ENCODE data around the gene BMP8B.
A peak's percentile ranks its signal among the peaks of the same experiment; 100 is the strongest.
"Not testable (repeated sequence)": the region's sequence is repeated elsewhere in the genome, so short reads cannot be mapped to it uniquely, and the experiment has no call there.

Gene BMP8B, protein sequence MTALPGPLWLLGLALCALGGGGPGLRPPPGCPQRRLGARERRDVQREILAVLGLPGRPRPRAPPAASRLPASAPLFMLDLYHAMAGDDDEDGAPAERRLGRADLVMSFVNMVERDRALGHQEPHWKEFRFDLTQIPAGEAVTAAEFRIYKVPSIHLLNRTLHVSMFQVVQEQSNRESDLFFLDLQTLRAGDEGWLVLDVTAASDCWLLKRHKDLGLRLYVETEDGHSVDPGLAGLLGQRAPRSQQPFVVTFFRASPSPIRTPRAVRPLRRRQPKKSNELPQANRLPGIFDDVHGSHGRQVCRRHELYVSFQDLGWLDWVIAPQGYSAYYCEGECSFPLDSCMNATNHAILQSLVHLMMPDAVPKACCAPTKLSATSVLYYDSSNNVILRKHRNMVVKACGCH

DNA sequence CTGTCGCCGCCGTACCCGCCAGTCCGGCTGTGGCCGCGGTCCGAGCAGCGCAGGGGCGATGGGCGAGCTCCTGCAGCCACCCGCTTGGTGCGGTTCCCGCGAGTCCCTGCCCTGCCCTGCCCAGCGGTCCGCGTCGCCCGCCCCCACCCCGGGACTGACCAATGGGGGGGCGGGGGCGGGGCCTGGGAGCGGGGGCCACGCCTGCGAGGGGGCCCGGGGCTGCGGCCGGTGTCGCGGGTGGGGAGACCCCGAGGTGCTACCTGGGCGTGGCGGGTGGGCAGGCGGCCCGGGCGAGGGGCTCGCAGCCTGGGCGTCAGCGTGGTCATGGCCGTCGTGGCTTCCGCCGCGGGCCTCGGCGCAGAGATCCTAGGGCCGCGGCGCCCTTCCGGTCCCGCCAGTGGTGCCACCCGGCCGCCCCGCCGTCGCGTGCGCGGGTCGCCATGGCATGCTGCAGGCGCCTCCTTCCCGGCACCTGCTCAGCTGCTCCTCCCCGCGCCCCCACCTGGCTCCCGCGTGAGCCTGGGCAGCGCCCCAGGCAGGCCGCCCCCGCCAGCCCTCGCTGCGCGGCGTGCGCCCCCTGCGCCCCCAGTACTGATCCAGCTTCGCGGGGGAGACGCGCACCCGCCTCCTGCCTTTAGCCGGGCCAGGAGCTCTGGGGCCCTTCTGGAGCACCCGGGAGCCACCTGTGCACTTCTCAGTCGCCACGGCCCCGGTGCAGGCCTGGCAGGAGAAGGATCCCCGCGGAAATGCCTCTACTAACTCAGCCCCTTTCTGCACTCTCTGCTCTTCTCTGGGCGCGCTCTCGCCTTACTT is at the start of gene BMP8B:
BMP8B (minus strand) TSS at position 108 of the 813 bp plus-strand sequence. CDS start 380 bp downstream, outside the sequence.
- DNase-seq (ENCODE audit: low read depth): peak; percentile 21

DNA sequence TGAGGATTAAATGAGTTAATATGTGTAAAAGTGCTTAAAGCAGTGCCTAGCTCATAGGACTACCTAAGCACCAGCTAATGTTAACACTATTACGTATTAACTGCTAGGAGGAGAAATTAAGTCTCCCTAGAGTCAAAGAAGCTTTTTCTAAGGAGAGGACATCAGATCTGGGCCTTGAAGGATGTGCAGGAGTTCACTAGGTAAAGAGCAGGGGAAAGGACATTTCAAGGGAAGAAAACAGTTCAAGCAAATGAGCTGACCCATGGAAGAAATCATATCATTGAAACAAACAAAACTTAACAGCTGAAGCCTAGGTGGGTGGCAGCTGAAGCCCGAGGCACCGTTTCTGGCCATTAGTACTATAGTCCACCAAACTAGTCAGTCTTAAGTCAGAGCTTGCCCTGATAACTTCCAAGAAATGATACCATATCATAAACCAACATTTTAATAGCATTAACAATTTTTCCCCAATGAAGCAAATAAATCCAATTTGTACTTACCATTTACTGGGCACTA is 48.0 kb upstream of the BMP8B start:
- DNase-seq (ENCODE audit: low read depth): no peak

DNA sequence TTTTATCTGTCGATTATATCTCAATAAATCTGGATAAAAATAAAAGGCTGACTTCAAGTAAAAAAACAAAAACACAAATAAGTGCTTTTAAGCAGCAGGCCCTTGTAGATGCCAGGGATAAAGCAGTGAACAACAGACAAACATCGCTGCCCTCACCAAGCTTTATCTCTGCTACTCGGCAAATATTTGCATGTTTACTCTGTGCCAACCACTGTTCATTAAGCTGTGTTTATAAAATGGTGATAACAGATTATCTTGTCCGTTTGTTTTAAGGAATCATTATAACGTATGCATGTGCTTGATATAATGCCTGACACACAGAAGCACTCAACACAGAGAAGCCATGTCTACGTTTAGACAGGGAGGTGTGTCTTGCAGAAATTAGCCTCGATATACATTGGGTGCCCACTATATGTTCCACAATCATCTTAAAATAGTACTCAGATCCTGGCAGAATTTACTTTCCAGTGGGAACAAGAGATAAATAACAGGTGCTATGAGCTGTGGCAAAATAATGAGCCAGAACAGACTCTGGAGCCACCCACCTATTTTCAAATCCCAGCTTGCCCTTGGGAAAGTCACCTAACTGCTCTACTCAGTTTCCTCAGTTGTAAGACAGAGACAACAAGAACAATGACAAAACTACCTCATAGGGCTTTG is 47.4 kb upstream of the BMP8B start:
- no peak for DNase-seq (ENCODE audit: low read depth)

DNA sequence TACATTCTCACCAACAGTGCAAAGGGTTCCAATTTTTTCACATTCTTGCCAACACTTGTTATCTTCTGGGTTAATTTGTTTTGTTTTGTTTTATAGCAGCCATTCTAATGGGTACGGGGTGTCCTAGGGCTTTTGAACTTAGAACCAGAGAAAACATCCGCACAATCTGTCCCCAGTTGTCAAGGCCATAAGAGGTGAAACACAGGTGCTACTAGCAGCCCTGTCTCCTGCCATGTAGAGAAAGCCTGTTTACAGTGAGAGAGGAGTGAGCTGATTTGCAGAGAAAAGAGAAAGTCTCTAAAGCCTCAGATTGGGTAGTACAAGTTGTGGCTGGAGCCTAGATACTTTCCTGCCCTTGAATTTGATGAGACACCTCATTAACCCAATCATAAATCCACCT is 46.4 kb upstream of the BMP8B start:
- DNase-seq (ENCODE audit: low read depth): no peak

DNA sequence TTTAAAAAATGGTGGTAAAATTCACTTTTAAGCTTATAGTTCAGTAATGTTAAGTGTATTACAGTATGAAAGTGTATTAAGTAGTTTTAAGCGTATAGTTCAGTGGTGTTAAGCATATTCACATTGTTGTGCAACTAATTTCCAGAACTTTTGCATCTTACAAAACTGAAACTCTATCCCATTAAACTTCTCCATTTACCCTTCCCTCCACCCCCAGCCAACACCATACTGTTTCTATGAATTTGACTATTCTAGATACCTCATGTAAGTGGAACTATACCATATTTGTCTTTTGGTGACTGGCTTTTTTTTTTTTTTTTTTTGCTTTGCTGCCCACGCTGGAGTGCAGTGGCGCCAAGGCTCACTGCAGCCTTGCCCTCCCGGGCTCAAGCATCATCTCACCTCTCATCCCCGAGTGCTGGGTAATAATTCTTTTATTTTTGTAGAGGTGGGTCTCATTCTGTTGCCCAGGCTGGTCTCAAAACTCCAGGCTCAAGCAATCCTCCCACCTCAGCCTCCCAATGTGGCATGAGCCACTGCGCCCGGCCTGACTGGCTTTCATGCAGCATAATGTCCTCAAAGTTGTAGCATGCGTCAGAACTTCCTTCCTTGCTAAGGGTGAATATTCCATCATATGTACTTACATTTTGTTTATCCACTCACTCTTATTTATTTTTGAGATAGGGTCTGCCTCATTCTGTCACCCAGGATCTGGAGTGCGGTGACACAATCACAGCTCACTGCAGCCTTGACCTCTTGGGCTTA is 45.1 kb upstream of the BMP8B start:
- DNase-seq (ENCODE audit: low read depth): no peak

DNA sequence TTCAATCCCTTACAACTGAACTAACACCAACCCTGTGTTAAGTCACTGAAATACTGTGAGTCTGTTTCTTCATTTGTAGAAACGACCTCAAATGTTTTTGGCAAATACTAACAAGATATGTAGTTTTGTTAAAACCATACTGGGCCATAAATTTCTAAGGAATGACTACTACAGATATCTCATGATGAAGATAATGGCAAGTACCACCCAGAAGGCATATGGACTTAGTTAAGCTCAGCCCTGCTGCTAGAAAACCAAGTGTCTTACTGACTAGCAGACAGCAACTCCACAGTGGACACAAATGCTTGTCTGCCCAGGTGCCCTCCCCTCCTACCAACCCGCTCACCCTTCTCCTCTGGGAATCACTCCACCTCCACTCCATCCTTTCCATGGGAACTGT is 44.5 kb upstream of the BMP8B start:
- DNase-seq (ENCODE audit: low read depth): no peak

DNA sequence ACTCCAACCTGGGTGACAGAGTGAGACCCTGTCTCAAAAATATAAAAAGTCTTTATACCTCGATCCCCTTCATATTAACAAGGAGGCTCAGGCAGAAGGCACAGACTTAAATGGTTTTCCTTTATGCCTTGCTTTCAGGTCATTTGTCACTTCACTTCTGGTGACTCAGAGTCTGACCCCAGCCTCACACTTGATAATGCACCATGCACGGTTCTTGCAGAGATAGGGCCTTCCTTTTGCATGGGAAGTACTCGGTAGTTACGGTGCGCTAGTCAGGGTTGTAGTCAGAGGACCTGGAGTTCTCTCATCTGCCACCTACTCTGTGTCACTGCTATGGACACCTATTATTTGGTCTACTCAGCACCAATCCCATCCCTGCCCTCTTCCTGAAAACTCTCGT is 43.6 kb upstream of the BMP8B start:
- DNase-seq (ENCODE audit: low read depth): no peak

DNA sequence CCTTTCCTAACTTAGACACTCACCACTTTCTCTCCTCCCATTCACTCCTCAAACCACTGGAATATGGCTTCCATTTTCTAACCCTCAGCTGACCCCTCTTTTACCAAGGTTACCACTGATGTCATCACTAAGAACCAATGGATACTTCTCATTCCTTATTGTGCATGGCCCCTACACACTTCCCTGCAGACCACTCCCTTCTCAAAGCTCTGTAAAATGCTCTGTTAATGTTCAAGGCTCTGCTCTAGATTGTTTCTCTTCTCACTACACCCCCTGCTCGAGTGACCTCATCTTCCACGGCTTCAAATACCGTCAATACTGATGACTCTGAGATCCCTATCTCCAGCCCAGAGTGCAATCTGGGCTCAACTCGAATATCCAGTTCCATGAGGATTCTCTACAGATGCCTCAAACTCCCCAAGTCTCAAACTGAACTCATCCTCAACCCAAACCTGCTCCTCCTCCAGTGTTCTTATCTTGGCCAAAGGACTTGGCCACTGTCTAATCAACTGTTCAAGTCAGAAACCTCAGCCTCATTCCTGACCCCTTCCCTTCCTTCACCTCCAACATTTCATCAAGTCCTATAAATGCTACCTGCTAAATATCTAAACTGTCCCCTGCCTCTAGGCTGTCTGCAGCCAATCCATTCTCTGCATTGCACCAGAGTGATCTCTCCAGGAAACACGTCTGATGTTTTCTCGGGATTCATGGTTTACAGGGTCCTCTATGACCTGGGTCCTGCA is 41.3 kb upstream of the BMP8B start:
- no peak for DNase-seq (ENCODE audit: low read depth)

DNA sequence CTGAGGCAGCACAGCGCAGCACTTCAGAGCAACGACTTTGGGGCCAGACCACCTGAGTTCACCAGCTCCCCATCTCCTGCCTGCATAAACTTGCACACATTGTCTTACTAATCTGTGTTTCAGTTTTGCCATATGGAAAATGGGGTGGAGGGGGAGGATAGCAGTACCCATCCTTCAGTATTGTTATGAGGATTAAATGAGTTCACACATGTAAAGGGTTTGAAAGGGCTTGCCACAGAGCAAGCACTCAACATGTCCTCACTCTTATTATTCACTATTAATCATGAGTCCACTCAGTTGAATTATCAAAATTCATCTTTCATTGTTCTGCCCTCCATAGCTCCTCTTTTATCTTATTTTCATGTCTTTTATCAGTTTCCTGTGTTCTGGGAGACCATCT is 40.1 kb upstream of the BMP8B start:
- no peak for DNase-seq (ENCODE audit: low read depth)

DNA sequence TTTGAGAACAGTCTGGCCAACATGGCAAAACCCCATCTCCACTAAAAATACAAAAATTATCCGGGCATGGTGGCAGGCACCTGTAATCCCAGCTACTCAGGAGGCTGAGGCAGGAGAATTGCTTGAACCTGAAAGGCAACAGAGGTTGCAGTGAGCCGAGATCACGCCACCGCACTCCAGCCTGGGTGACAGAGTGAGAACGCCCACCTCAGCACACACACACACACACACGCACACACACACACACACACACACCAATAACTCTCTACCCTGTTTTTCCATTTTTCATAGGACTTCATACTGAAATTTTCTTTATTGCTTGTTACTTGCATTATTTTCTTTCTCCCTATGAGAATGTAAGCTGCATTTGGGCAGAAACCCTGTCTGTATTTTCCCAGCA is 39.6 kb upstream of the BMP8B start:
- not testable (repeated sequence) for DNase-seq (ENCODE audit: low read depth)

DNA sequence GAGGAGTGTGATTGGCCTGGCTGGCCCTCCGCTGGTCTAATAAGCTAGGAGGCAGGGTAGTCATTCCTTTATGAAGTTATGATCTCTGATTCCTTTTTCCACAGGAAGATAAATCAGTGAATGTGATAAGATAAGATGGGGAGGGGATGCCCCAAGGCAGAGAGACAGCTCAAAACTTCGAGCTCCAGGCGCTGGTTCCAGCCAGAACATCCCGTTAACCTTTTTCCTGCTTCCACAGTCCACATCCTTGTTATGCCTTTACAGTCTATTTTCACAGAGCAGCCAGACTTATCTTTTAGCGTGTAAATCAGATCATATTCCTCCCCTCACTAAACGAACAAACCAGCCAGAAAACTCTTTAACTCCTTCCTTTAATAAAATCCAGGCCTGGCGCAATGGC is 38.5 kb upstream of the BMP8B start:
- no peak for DNase-seq (ENCODE audit: low read depth)

DNA sequence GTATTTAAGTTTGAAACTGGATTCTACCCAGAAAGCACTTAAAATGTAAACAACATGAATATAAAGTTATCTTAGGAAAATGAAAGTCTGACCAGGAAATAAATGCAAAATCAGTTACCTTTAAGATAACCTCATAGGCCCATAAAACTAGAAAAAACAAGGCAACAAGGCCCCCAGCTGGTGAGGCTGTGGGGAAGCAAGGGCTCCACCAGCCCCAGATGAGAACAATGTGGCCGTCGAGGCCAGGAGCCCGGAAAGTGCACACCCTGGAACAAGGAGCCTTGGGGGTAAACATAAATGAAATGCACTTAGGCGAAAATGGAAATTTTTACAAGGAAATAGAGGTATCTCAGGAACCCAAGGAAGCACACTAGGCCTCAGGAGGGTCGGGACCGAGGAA is 37.9 kb upstream of the BMP8B start:
- no peak for DNase-seq (ENCODE audit: low read depth)

DNA sequence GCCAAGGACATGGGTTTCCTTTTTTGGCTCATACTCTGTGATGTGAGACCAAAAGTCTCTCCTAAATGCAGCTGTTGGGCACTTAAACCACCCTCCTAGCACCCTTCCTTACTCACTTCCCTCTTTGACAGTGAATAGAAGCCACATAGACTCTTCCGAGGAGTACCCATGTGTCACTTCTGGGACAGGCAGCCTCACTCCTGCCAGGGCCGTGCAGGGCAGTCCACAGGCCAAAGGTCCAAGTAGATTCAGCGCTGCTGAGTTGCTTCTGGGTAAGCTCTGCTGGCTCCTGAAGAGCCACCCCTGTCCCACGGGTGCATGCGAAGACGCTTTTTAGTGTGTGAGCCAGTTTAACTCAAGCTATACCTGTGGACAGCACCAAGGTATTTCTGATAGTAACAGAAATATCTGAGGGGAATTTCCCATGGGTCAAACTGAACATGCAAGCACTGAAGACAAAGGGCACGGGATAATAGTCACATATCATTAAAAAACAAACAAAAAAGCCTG is 36.8 kb upstream of the BMP8B start:
- no peak for DNase-seq (ENCODE audit: low read depth)

DNA sequence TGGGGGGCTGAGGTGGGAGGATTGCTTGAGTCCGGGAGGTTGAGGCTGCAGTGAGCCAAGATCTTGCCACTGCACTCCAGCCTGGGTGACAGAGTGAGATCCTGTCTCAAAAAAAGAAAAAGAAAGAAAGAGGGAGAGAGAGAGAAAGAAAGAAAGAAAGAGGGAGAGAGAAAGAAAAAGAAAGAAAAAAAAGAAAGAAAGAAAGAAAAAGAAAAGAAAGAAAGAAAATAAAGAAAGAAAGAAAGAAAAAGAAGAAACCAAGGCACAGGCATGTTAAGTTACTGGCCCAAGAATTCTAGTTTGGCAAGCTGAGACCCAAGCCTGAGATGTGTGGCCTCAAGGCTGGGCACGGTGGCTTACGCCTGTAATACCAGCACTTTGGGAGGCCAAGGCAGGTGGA is 34.8 kb upstream of the BMP8B start:
- DNase-seq (ENCODE audit: low read depth): not testable (repeated sequence)

DNA sequence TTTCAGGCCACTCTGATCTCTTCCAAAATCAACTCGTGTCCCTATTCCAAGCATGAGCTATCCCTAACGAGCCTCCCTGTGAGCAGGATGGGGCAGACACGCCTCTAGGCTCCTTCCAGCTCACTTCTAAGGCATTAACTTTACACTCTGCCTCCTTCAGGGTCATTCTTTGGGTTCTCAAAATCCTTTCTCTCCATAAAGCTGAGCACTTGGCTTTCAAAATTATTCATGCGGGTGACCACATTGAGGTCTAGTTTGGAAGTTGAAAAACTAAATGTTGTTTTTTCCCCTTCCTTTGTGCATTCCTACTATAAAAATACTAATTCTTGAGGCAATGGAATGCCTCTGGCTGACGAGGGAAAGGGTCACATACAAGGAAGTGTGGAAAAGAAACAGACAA is 33.5 kb upstream of the BMP8B start:
- no peak for DNase-seq (ENCODE audit: low read depth)

DNA sequence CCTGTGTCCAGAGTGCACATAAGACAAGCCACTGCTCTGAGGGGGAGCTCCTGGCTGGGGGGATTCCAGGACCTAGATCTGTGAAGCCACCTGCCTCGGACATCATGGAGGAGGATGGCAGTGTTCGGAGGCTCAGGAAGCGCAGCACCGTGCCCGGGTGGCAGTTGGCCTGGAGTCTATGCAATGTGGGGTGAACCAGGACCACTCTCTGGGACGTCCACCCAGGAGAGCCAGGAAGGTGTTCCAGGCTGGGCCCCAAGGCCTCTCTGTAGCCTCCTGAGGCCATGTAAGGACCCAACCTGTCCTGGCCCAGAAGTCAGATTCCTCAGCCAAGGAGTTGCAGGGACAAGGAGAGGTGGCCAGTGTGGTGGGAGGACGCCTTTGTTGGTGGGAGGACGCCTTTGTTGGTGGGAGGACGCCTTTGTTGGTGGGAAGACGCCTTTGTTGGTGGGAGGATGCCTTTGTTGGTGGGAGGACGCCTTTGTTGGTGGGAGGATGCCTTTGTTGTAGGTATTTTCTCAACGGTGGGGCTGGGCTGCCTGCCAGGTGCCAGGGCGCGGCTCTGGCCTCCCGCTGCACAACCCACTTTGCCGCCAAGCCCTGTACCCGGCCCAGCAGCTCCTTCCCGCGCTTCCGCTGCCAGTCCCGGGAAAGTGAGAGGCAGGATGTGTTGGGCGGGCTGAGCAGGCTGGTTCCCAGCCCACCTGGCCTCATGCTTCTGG is 30.6 kb upstream of the BMP8B start:
- no peak for DNase-seq (ENCODE audit: low read depth)

DNA sequence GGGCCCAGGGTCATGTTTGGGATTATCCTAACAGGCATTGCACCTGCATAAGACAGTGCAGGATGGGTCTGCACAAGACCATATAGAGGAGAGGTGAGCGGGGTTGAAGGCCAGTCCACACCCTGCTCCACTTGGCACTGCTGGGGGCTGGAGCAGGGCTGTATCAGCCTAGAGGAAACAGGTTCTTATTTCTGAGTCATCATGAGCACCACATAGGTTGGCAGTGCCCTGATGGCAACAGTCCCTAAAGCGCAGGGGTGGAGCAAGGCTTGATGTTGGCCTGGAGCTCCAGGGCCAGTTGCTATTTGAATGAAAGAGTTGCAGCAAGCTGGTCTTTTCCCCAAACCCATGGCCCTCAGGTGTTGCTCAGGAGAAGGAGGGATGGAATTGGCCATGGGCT is 29.8 kb upstream of the BMP8B start:
- DNase-seq (ENCODE audit: low read depth): no peak

DNA sequence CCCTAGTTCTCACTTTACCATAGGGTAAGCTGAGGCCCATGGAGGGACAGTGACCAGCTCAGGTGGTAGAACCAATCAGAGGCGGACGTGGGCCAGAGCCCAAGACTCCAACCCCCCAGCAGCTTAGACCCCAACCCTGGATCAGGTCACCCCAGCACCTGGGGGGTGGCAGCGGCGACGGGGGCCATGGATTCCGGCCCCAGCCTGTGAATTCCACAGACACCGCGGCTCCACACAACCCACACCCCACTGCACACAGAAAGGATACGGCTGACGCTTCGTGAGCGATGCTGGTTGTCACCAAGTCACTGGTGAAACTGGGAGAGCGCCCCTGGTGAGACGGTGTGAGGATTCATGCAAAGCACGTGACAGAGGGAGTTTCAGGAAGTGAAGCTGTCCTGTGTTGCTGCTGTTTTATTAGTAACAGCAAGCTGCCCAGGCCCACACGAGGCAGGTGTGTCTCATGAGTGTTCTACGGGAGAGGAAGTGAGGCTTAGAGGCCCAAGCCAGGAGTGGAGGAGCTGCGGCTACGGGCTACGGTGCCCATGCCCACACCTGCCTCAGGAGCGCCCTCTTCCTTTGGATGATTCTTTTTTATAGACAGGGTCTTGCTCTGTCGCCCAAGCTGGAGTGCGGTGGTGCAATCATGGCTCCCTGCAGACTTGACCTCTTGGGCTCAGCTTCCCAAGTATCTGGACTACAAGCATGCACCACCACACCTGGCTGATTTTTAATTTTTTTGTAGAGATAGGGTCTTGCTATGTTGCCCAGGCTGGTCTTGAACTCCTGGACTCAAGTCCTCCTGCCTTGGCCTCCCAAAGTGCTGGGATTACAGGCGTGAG is 28.6 kb upstream of the BMP8B start:
- DNase-seq (ENCODE audit: low read depth): peak; percentile 53

DNA sequence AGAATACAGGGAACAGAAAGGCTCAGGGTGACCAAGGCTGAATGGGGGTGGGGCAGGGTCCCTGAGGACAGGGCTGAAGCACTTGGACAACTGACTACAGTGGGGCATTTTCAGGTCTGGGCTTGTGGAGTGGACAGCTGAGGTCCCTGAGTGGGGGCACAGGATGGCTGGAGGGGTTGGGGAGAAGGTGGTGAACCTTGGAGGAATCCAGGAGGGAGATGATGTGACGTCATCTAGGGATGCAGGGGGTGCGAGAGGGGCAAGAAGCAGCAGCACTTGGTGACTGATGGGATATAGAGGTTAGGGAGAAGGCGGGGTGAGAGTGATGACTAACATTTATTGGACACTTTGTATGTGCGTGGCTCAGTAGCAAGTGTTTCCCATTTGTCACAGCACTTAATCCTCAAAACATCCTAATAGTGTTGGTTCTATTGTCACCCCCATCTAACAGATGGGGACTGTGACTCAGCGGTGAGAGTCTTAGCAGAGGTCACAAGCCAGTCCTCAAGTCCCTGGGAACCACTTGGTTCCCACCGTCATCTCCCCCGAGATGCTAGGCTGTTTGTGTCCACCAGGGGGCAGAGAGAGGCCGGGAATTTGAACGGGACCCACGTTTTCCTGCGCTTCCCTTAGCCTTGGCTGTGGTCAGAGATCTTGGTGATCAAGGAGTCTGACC is 27.9 kb upstream of the BMP8B start:
- DNase-seq (ENCODE audit: low read depth): peak; percentile 17

Measured in T-helper 22 cell (primary cell).